GM11168 (cell line): ENCODE data around the gene JAKMIP2.
"Not testable (repeated sequence)": the region's sequence is repeated elsewhere in the genome, so short reads cannot be mapped to it uniquely, and the experiment has no call there.

Experiments
- in situ Hi-C: fragments of 300-500 bp; cut with MboI; formaldehyde crosslinking; loops from one replicate; pipeline ENCODE4 v1.12.0; 2022; ENCODE audit warnings: low sequenced_read_pairs; ENCODE audit not compliant: unreplicated experiment

JAKMIP2 gene

DNA sequence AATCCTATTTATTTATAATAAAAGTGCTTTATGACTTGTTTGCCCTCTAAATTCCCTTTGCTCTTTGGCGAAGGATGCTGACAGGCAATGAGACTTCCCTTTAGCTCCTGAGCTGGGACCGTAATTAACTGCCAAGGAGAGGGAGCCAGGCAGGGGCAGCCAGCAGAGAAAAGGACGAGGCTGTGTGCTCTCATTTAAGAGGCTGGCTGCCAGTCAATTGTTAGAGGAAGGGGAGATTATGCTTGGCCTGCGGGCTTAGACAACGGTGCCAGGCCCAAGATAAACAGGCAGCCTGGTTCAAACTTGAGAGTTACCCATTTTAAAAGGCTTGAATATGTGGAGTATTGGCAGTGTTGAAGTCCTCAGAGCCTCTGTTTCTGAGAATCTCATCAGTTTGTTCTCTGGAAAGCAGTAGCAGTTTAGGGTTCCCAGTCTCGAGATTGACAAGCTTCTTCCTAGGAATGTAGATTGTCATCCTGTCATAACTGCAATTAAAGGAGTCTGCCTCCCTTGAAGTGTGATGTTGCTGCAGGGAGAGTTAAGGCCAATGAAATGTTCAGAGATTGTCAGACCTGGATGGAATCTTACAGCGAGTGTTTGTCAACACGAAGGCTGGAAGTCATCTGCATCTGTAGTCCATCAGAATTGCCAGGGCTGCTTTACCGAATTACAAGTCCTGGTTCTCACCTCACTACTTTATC, 113.2 kb downstream of the JAKMIP2 start:
- in situ Hi-C loops = no loop called here

DNA sequence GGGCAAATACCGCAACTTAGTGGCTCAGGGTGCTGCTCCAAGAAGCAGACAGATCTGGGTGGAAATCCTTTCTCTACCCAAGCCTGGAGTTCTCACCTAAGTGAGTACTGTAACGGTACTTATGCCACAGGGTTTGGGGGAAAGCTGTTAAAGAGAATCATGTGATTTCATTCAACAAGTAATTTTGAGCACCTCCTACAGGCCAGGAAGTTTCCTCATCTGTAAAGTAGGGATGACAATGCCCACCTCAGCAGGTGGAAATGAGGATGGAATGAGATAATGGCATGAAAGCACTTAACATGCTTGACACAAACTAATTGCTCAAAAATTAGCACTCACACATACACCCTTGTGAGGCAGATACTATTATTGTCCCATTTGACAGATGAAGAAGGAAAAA, 114.1 kb downstream of the JAKMIP2 start:
- in situ Hi-C loops = no loop called here

DNA sequence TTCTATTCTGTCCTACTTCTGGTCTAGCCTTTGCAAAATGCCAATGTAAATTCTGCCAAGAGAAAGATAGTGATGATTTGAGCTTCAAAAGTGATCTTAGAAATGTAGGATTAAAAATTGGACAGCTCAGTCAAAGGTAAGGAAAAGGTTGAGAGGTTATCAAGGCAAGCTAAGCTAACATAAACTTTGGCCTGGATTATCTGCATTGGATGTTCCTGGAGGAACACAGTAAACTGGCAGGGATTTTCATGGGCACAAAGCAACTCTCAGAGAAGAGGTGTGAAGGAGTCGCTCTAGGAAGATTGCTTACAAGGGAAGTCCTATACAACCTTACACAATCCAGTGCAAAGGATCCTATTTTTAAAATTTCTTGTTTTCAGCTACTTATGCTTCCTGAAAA, 115.2 kb downstream of the JAKMIP2 start:
- in situ Hi-C loops = no loop called here

DNA sequence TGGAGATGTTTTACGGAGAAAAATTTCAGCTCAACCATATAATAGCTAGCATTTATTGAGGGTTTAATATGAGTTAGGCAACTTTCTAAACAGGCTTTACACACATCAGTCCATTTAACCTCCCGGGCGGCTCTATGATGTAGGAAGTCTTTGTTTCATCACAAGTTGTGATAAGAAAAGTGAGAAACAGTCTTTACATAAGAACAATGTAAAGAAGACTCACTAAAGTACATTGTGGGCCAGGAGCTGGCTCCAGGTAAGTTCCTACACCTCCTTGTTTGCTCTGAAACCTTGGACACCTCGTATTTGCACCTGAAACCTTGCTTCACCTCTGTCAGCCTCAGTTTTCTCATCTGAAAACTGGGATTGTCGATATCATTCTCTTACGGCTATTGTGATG, 116.1 kb downstream of the JAKMIP2 start:
- in situ Hi-C loops = no loop called here

DNA sequence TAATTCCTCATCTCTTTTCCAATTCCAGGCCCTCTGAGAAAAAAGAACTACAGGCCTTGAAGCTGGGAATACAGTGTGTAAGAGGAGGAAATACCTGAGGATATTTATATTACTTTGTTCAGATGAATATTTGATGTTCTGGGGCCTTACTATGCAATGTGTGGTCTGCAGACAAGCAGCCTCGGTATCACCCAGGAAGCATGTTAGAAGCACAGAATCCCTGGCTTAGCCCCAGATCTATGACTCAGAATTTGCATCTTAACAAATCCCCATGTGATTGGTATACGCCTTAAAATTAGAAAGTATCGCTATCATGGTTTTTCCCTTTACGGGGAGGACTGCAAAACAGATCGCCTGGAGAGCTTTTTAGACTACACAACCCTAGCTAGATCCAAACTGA, 121.0 kb downstream of the JAKMIP2 start:
- in situ Hi-C loops = no loop called here

DNA sequence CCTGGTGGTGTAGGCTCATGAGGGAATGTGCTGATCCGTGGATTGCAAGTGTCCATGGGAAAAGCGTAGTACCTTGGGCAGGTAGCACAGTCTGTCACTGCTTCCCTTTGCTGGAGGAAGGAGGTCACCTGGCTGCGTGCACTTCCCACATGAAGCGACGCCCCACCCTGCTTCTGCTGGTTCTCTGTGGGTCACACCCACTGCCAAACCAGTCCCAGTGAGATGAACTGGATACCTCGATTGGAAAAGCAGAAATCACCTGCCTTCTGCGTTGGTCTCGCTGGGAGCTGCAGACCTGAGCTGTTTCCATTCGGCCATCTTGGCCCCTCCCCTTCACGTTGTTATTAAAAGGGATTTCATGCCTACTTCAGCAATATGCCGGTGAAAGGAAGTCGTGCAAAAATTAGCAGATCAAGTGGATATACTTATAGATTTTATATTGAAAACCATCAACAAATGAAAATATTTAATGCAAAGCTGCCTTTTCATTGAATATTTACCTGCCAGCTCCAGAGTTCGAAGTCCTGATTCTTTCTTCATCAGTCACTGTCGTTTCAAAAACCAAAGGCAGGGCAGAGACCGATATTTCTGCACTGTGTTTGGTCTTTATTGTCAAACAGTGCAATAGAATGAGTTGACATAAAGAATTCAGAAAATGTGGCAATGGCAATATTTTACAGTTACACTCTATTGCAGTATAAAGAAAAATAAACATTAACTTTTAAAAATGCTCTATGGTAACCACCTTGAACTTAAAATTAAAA, 123.2 kb downstream of the JAKMIP2 start:
- in situ Hi-C loops = no loop called here

DNA sequence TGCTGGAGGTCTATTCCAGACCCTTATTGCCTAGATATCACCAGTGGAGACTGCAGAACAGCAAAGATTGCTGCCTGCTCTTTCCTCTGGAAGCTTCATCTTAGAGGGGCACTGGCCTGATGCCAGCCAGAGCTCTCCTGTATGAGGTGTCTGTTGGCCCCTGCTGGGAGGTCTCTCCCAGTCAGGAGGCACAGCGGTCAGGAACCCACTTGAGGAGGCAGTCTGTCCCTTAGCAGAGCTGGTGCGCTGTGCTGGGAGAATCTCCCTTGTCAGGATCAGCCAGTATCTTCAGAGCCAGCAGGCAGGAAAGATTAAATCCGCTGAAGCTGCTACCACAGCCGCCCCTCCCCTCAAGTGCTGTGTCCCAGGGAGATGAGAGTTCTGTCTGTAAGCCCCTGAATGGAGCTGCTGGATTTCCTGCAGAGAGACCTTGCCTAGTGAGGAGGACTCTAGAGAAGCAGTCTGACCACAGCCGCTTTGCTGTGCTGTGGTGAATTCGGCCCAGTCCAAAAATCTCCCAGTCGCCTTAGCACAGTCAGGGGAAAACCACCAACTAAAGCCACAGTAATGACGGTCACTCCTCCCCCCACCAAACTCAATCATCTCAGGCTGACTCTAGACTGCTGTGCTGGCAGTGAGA, 124.1 kb downstream of the JAKMIP2 start:
- in situ Hi-C loops = no loop called here

DNA sequence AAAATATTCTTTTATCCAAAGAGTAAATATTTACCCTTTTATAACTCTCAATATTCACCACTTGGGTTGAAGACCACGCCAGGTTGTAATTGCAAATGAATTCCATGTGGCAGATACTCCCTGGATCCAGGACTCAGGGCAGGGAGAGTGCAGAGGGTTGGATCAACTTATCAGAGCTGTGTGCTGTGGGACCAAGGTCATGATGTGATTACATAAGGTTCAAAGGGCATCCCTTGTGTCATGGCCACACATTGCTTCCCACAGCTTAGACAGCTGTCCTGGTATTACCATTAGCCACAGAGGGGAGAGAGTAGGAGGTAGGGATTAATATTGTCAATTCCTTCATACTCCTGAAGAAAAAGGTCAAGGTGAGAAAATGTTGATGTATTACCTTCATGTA, 133.9 kb downstream of the JAKMIP2 start:
- in situ Hi-C loops = no loop called here

DNA sequence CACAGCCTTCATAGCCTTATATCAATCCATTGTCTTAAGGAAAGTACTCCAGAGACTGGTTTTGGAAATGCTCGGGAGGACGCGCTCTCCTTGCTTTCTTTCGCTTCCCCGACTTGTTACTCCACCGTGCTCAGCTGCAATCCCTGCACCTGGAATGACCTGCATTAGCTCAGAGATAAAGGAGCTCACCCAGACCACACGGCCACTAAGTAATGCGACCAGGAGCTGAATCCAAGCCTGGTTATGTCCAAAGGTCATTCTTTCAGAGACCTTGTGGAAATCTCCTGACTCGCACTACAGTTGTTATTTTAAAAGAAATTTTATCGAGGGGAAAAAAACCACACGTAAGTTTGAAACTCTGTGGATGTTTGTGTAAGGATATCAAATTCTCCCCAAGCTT, 137.3 kb downstream of the JAKMIP2 start:
- in situ Hi-C loops = no loop called here

DNA sequence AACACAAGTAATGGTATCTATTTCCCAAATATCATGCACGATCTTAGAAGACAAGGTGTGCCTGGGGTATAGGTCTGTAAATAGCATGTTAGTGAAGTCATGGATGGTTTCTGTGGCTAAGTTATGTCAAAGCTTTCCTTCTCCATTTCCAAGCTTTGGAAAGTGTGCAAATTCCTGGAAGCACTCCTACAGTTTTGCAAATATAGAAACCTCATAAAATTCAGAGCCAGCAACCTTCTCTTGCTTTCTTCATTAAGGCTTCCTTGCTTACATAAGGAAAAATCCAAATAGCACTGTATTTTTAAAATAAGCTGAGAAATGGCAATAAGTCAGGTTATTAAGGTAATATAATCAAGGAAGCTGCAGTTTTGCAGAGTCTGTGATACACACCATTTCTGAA, 138.1 kb downstream of the JAKMIP2 start:
- in situ Hi-C loops = no loop called here

DNA sequence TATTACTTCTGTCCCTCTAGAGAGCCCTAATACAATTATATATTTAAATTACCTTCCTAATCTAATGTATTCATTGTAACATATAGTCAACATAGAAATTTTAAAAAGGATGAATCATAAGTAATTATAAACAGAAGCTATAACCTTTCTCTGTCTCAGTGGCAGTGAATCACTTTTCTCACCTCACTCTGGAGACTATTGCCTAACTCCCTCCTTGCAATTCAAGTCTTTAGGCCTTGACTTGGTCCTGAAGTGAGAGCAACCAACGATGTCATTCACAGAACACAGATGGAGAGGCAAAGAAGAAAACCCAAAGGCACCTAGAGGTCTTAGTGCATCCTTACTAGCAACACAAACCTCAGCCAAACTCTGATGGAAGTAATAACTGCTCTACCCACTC, 139.4 kb downstream of the JAKMIP2 start:
- in situ Hi-C loops = no loop called here

DNA sequence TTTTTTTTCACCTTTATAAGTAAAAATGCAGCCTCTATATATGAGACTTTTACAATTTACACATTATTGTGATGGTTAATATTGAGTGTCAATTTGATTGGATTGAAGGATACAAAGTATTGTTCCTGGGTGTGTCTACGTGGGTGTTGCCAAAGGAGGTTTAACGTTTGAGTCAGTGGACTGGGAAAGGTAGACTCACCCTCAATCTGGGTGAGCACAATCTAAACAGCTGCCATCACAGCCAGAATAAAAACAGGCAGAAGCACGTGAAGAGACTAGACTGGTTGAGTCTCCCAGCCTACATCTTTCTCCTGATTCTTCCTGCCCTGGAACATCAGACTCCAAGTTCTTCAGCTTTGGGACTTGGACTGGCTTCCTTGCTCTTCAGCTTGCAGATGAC, 139.9 kb downstream of the JAKMIP2 start:
- in situ Hi-C loops = no loop called here

DNA sequence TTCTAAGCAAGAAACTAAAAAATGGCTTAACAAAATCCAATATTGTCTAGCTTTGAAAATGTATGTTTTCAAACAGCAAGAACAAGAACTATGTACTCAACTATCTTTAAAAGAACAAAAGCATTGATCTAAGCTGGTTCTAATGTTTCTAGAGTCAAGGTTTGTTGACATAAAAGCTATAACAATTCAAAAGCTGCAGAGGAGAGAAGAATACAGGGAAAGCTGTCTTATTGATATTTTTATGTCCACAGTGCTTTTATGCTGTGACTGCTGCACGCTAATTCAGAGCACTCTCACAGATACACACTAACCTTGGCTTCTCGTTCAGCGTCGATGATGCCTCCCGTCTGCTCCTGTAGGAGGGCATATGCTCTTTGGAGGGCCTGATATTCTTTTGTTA, 143.2 kb downstream of the JAKMIP2 start:
- in situ Hi-C loops = no loop called here

DNA sequence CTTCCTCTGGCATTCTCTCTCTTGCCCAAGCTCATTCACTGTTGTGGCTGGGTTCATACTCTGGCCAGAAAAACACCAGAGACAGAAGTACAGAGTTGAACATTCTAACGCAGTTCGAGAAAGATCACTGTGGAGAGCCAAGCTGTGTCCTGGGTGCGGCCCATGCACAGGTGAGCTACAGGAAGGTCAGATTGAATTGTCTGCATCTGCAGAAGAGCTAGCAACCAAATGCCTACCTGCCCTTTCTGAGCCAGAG, 145.9 kb downstream of the JAKMIP2 start:
- in situ Hi-C loops = no loop called here

DNA sequence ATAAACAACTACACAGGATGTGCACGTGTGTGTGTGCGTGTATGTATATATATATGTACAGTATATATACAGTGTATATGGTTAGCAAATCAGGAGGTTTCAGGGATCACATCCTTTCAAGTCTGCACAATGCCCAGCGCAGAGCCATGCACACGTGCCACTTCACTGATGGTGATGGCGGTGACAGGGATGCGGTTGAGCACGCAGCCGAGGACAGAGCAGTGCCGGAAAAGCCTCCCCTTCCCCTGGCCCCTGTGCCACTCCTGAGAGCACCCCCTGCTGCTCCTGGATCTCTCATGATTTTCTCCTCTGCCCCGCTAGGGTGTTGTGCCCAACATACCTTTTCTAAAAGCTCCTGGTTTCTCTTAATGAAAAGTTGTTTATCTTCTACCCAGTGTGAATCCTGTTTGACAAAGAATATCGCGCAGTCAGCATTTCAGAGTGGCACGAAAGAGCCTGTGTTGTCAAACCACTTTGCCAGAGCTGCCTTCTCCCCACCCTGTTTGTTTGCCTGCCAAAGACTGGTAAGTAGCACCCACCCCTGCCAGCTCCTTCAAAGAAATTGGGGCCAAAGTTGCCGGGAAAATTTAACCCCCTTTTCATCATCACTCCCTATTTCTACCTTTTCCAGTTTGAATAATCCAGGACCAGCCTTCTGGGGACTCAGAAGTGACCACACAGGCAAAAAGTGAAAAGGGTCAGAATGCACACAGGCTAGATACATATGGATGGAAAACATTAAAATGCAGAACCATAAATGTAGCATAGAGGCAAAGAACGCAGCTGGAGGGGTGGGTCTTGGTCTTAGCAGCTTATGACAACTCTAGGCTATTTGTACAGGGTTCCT, 146.4 kb downstream of the JAKMIP2 start:
- in situ Hi-C loops = no loop called here

DNA sequence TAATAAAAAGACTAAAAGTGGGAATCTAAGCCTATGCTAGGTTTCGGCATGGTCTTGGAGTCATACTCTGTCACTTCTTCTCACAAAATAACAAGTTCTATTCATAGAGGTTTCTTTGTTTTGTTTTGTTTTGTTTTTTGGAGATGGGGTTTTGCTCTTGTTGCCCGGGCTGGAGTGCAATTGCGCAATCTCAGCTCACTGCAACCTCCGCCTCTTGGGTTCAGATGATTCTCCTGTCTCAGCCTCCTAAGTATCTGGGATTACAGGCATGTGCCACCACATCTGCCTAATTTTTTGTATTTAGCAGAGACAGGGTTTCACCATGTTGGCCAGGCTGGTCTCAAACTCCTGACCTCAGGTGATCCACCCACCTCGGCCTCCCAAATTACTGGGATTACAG, 147.1 kb downstream of the JAKMIP2 start:
- in situ Hi-C loops = not testable (repeated sequence)

DNA sequence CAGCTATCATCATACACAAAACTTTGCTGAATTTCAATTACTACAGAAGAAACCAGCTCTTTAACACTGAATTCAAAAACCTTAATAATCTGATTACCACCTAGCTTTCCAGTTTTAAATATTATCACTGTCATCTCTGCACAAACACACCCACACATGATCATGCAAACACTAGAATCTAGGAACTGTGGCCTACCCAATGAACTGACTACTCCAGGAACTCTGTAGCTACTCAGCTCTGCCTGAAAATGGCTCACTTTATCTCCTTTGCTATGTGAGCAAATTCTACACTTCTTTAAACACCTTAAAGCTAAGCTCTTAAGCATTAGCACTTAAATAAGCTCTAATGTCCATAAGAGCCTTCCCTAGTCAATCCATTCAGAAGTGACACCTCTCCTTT, 149.4 kb downstream of the JAKMIP2 start:
- in situ Hi-C loops = no loop called here

DNA sequence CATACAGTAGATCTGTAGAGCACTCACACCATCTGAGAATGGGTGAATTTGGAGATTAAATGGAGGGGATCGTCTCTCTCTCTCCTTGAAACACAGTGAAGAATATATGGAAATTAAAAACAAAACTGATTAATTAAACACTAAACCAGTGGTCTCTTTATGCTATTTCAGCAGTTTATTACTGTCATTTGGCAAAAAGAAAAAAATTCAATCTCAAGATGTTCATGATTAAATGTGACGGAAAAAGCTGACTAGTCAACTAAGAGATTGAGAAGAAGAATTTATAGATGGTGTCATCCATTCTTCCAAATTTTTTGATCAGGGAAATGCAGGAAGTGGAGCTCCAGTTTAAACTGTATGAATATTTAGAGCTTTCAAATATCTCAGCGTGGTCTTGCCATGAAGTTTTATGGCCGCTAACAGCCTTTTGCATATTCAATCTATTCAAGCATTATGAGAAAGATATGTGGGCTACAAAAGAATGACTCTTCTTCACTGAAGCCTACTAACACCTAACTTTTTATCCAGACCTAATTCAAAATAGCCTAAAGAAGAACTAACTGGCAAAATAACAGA, 151.0 kb downstream of the JAKMIP2 start:
- in situ Hi-C loops = no loop called here

DNA sequence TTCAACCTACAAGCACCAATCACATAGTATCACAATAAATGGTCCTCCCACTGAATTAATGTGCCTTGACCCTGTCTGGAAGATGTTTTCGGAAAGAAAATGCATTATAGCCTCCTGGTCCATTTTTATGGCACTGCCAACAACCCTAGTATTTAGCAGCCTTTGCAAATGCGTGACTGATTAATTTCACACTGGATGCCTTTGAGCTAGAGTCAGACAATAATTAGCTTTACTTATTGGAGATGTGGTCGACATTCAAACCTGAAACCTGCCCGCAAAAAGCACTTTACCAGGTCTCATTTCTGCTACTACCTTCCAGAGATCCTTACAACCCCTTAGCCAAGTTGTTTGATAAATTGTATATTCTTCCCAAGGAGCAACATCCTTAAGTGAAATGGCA, 153.3 kb downstream of the JAKMIP2 start:
- in situ Hi-C loops = loop anchor here (5.0 kb wide), 1 partner anchor 193 kb away; no protein-coding TSS in a partner anchor

DNA sequence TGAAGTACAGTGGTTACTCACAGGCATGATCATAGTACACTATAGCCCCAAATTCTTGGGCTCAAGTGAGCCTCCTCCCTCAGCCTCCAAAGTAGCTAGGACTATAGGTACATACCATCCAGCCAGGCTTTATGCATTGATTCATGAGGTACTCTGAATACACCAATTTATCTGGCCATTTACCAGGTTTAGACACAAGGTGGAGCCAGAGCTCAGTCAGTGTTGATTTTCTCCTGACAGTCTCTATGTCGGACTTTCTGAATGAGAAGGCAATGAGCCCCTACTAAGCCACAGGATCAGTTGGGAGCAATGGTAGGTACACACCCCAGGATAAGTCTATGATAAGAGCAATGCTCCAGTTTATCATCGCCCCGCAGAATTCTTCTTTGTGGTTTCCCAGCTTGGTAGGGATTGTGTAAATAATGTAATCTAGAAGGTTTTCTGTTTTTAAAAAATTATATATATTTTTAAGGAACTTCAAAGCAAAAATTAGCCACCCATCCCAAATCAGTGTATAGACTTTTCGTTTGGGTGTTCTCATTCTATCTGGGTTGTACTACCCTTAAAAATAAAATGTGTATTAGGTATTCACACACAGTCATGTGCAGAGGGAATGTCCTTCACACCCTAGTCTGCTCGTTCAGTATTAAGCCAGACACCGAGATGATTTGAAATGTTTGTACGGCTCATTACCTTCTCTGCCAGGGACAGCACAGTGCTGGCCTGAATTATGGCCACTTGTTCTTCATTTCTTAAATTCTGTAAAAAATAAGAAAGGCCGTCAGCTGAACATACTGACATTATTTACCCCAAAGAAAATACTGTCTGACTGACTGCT, 154.3 kb downstream of the JAKMIP2 start:
- in situ Hi-C loops = loop anchor here (5.0 kb wide), 1 partner anchor 194 kb away; no protein-coding TSS in a partner anchor
